ENCODE data around the gene GABRD.

- TF ChIP-seq CTCF (IDR thresholded peaks at IDR 0.05; ENCODE audit: low read depth, low read length, poor library complexity, severe bottlenecking) (no peak), EZH2phosphoT487 (IDR thresholded peaks at IDR 0.05; ENCODE audit: borderline replicate concordance, low read length) (no peak)
Observed at GRCh38 chr1:2003541-2004131, 15.5 kb upstream of the GABRD start, which contains the start of gene CFAP74.
